NCI-H146 (cell line): ENCODE results near the gene OR51L1.
"Not testable (repeated sequence)": the region's sequence is repeated elsewhere in the genome, so short reads cannot be mapped to it uniquely, and the experiment has no call there.

Source experiments
- DNase-seq: peaks from one replicate; lab custom pipeline; 2025; lab: John Stamatoyannopoulos, UW

OR51L1 gene

GRCh38 chr11:4994551-4994950, at the start of gene OR51L1:
OR51L1 (plus strand) TSS chr11:4994851; CDS start chr11:4998983, 4,132 bp downstream.
- DNase-seq, result no peak

GRCh38 chr11:4947505-4947904, 47.1 kb upstream of the OR51L1 start, which contains the start of gene OR51A4:
OR51A4 (minus strand) TSS chr11:4947605; CDS start chr11:4947100, 505 bp downstream.
- DNase-seq, result no peak

GRCh38 chr11:4955613-4956012, 39.0 kb upstream of the OR51L1 start, which contains the start of gene OR51A2:
OR51A2 (minus strand) TSS chr11:4955713; CDS start chr11:4955713, 0 bp downstream.
- DNase-seq, result not testable (repeated sequence)

- DNase-seq, result no peak
Observed at GRCh38 chr11:4957396-4957795, 37.3 kb upstream of the OR51L1 start.

GRCh38 chr11:4960877-4961276, 33.8 kb upstream of the OR51L1 start:
- DNase-seq, result peak; percentile 52

- DNase-seq, result no peak
Observed at GRCh38 chr11:4962816-4963215, 31.8 kb upstream of the OR51L1 start.

GRCh38 chr11:4975436-4975835, 19.2 kb upstream of the OR51L1 start:
- DNase-seq, result no peak

GRCh38 chr11:4979036-4979435, 15.6 kb upstream of the OR51L1 start:
- DNase-seq, result no peak

- DNase-seq, result peak; percentile 3
Observed at GRCh38 chr11:4982678-4983077, 12.0 kb upstream of the OR51L1 start.

- DNase-seq, result no peak
Observed at GRCh38 chr11:4983841-4984240, 10.8 kb upstream of the OR51L1 start.

GRCh38 chr11:4991060-4991459, 3.6 kb upstream of the OR51L1 start:
- peak; percentile 30 for DNase-seq

- peak; percentile 75 for DNase-seq
Observed at GRCh38 chr11:5004424-5005274, 10.0 kb downstream of the OR51L1 start.

- DNase-seq, result no peak
Observed at GRCh38 chr11:5007561-5007960, 12.9 kb downstream of the OR51L1 start.

GRCh38 chr11:5011254-5011653, 16.6 kb downstream of the OR51L1 start:
- no peak for DNase-seq

- DNase-seq, result no peak
Observed at GRCh38 chr11:5013012-5013411, 18.4 kb downstream of the OR51L1 start.

- DNase-seq, result no peak
Observed at GRCh38 chr11:5021996-5022395, 27.3 kb downstream of the OR51L1 start.

GRCh38 chr11:5036669-5037068, 42.0 kb downstream of the OR51L1 start:
- DNase-seq, result no peak

- no peak for DNase-seq
Observed at GRCh38 chr11:5037926-5038325, 43.3 kb downstream of the OR51L1 start.

- DNase-seq, result no peak
Observed at GRCh38 chr11:5038341-5038740, 43.7 kb downstream of the OR51L1 start.

- no peak for DNase-seq
Observed at GRCh38 chr11:5040876-5041275, 46.2 kb downstream of the OR51L1 start.

GRCh38 chr11:5042091-5042490, 47.4 kb downstream of the OR51L1 start:
- DNase-seq, result no peak

- DNase-seq, result no peak
Observed at GRCh38 chr11:5043380-5043779, 48.7 kb downstream of the OR51L1 start.

- DNase-seq, result no peak
Observed at GRCh38 chr11:5046226-5046625, 51.6 kb downstream of the OR51L1 start, which contains the start of gene OR52J3. OR52J3 (plus strand) TSS chr11:5046526; CDS start chr11:5046526, 0 bp downstream.
